ENCODE results near the gene LDLRAD4. TPM values are rescaled to one million over a fixed set of nuclear protein-coding genes. Genes with fewer than 3 reads are reported as not detected.

LDLRAD4 gene
- total and polyA plus RNA-seq, 9 of the 15 experiments (the other 6 are each of a cell fraction or from before 2014, with no cell fraction given) = 0.01 TPM; not detected in 8

- in situ Hi-C loops (cut with MboI) (loop anchor here (10.0 kb wide), 1 partner anchor 1110 kb away; no protein-coding TSS in a partner anchor), intact Hi-C loops (cut with micrococcal nuclease) (loop anchor here (5.0 to 10.0 kb wide), 2 partner anchors 33 to 60 kb away; no protein-coding TSS in a partner anchor)
- no peak for ATAC-seq
- POLR2A ChIA-PET = no interaction called here
- Histone ChIP-seq H3K4me1 (replicated peaks in 1 of 2; ENCODE audit: control insufficient read depth in 2 of 2, insufficient read depth in 2 of 2, low read length in 2 of 2) (no peaks in the 10 kb centered on the region), H4K20me1 (replicated peaks; ENCODE audit: control insufficient read depth, insufficient read depth, low read length) (no peaks in the 10 kb centered on the region), H3K4me2 (ENCODE audit: insufficient read depth, low read length) (no peak overlapping the region), H2AFZ (ENCODE audit: low read depth, low read length) (no peak overlapping the region), H3K36me3 (ENCODE audit: control insufficient read depth, insufficient read depth, low read length) (no peaks in the 10 kb centered on the region), H3K79me2 (ENCODE audit: control insufficient read depth, insufficient read depth, low read length) (no peaks in the 10 kb centered on the region), H3K4me3 (no peak overlapping the region), H3K27me3 (ENCODE audit: control insufficient read depth in 2 of 2, insufficient read depth in 2 of 2, low read length in 2 of 2) (peaks cover 0 to 19% of the 10 kb centered on the region in 2 experiments; a peak in 3 of 5 replicates), H3K9me1 (ENCODE audit: control insufficient read depth, insufficient read depth, low read length) (no peaks in the 10 kb centered on the region), H3K27ac (ENCODE audit: extremely low read depth, low read depth, low read length) (no peak overlapping the region), H3K9ac (ENCODE audit: insufficient read depth in 1 of 2, low read depth in 2 of 2, low read length in 2 of 2) (no peak overlapping the region), H3K9me3 (replicated peaks; ENCODE audit: control insufficient read depth, insufficient read depth, low read depth, low read length) (no peaks in the 10 kb centered on the region)
- CTCF ChIA-PET (ENCODE audit: low intra/inter-chr PET ratio) = no interaction called here
- WGBS (ENCODE audit: insufficient coverage, low coverage, missing lambda C conversion rate) = 1% methylated on average over 11 of the region's 11 CpGs
- no peak for DNase-seq (ENCODE audit: extremely low read depth in 1 of 4, low spot score in 3 of 4)
- FAIRE-seq = no peak
- BruUV-seq (replicated peaks) = no TSS peak
- TF ChIP-seq DACH1 (IDR thresholded peaks at IDR 0.05; ENCODE audit: partially characterized antibody) (no peak), LARP7 (IDR thresholded peaks at IDR 0.05) (no peak), GTF2E2 (tag; IDR thresholded peaks at IDR 0.05) (no peak), FOS (IDR thresholded peaks at IDR 0.05; ENCODE audit: extremely low read depth, insufficient read length) (no peak), FOSL1 (tag; conservative IDR thresholded peaks at IDR 0.05) (no peak), ZNF780A (CRISPR knock-in tag; IDR thresholded peaks at IDR 0.05) (no peak), ZBTB5 (IDR thresholded peaks at IDR 0.05) (no peak), ZBTB40 (IDR thresholded peaks at IDR 0.05) (no peak), ZBTB40 (CRISPR knock-in tag; IDR thresholded peaks at IDR 0.05) (no peak), FOXJ2 (tag; IDR thresholded peaks at IDR 0.05) (no peak), KDM5B (IDR thresholded peaks at IDR 0.05; ENCODE audit: insufficient replicate concordance, low read depth, low read length) (no peak), NCOR1 (IDR thresholded peaks at IDR 0.05) (no peak), NFATC3 (IDR thresholded peaks at IDR 0.05) (no peak)
Measured at GRCh38 chr18:13524811-13525210, 306.3 kb downstream of the LDLRAD4 start.

Data from K562 (cell line).